ENCODE data around the gene PKD2. TPM values are rescaled to one million over a fixed set of nuclear protein-coding genes. Genes with fewer than 3 reads are reported as not detected.

The PKD2 gene
- total and polyA plus RNA-seq, 2 of the 4 experiments (the other 2 are of a cell fraction): 43.8 to 51.3 TPM

GRCh38 chr4:88060431-88060830 is 53.0 kb downstream of the PKD2 start:
- TF ChIP-seq RAD21 (IDR thresholded peaks at IDR 0.05; ENCODE audit: low read length): no peak
- no peak overlapping the region for H3K23ac ChIP-seq (ENCODE audit: low read depth, low read length)
- no peak for ATAC-seq (ENCODE audit: low read depth)
- H2BK120ac ChIP-seq (ENCODE audit: low read depth, low read length): no peak overlapping the region
- H2AFZ ChIP-seq (replicated peaks; ENCODE audit: low read length, poor library complexity): no peak overlapping the region
- no CpG with 5 or more reads among the region's 2 CpGs for WGBS, 2 experiments (ENCODE audit: extremely low coverage in 2 of 2, insufficient read length in 1 of 2)
- no peaks in the 10 kb centered on the region for H3K27me3 ChIP-seq (ENCODE audit: control insufficient read depth, insufficient read depth, low read length)
- H3K4me1 ChIP-seq (ENCODE audit: control insufficient read depth, insufficient read depth, low read length): no peaks in the 10 kb centered on the region
- H2BK20ac ChIP-seq (ENCODE audit: low read depth, low read length): no peak overlapping the region
- H2BK5ac ChIP-seq (ENCODE audit: low read depth, low read length, poor library complexity, severe bottlenecking): no peak overlapping the region
- H4K5ac ChIP-seq (ENCODE audit: low read depth, low read length): no peak overlapping the region
- no peak overlapping the region for H4K91ac ChIP-seq (ENCODE audit: insufficient read depth, low read depth, low read length)
- H2BK15ac ChIP-seq (ENCODE audit: low read depth, low read length): no peak overlapping the region
- H2AK5ac ChIP-seq (ENCODE audit: low read depth, low read length): no peak overlapping the region
- no peaks in the 10 kb centered on the region for H4K20me1 ChIP-seq (ENCODE audit: insufficient read depth, low read length)
- no peak overlapping the region for H3K4me3 ChIP-seq (ENCODE audit: insufficient read depth, low read depth, low read length)
- in situ Hi-C loops (cut with MboI; ENCODE audit: low sequenced_read_pairs) (no loop called here), dilution Hi-C loops (cut with HindIII; ENCODE audit: low sequenced_read_pairs, unreplicated experiment) (no loop called here), intact Hi-C loops (cut with micrococcal nuclease) (no loop called here)
- DNase-seq: no peak
- H3K9ac ChIP-seq (ENCODE audit: low read depth, low read length): no peak overlapping the region
- H3K9me3 ChIP-seq (ENCODE audit: control insufficient read depth, insufficient read depth, low read length): no peaks in the 10 kb centered on the region
- H3K18ac ChIP-seq (ENCODE audit: low read depth, low read length): no peak overlapping the region
- H3K27ac ChIP-seq (ENCODE audit: insufficient read depth, low read length): no peak overlapping the region
- H3K36me3 ChIP-seq (ENCODE audit: control insufficient read depth, insufficient read depth, low read length): peaks cover 12% of the 10 kb centered on the region
- POLR2A ChIA-PET (ENCODE audit: unreplicated experiment): interaction anchor here (0.6 kb wide), 1 partner anchor 36 kb away, joined by 3 read pairs; no protein-coding TSS in a partner anchor
- H4K8ac ChIP-seq (ENCODE audit: low read depth in 2 of 2, low read length in 2 of 2): no peak overlapping the region
- H2AK9ac ChIP-seq (replicated peaks; ENCODE audit: low read depth, low read length, poor library complexity): no peak overlapping the region
- no peak overlapping the region for H3K14ac ChIP-seq (replicated peaks; ENCODE audit: low read depth, low read length)
- no peaks in the 10 kb centered on the region for H3K79me1 ChIP-seq (ENCODE audit: low read depth in 1 of 2, low read length in 2 of 2)
- H3K9me1 ChIP-seq (ENCODE audit: insufficient read depth, low read length): no peaks in the 10 kb centered on the region; the same call in 1 of the 2 replicates
- CTCF ChIA-PET: interaction anchor here (0.7 kb wide), 1 partner anchor 212 kb away, joined by 3 read pairs; no protein-coding TSS in a partner anchor
- H3K4ac ChIP-seq (ENCODE audit: low read depth, low read length): no peak overlapping the region
- BruUV-seq (replicated peaks): no TSS peak
- H3K4me2 ChIP-seq (ENCODE audit: low read depth, low read length): no peak overlapping the region
- no peak overlapping the region for H3K56ac ChIP-seq (ENCODE audit: extremely low read depth, insufficient read depth, low read length)

All from IMR-90 (cell line).